HL-60/S4 treated with phorbol 12-myristate 13-acetate at 8.2 ng/mL for 4 days and 3 days (cell line): ENCODE measurements around the gene TEX36.
"Not testable (repeated sequence)": the region's sequence is repeated elsewhere in the genome, so short reads cannot be mapped to it uniquely, and the experiment has no call there.

Experiments
- in situ Hi-C: fragments of 300-500 bp; cut with MboI; formaldehyde crosslinking; loops from 2 replicates; pipeline ENCODE4 v1.15.0; 2022; ENCODE audit warnings: low sequenced_read_pairs

The TEX36 gene

DNA sequence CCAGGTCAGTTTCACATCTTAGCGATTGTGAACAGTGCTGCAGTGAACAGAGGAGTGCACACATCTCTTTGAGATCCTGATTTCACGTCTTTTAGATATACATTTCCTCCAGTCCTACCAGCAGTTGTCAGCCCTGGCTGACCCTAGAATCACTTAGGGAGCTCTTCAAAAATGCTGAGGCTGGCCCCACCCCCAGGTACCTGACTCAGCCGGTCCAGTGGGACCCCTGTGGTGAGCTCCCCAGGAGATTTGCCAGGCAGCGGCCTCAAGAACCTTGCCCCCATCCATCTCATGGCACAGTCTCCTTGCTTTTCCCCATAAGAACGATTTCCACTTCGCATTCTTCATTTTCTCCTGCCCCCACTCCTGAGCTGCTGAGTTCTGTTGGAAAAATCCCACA lies 45.5 kb downstream of the TEX36 start:
- in situ Hi-C loops, result no loop called here

DNA sequence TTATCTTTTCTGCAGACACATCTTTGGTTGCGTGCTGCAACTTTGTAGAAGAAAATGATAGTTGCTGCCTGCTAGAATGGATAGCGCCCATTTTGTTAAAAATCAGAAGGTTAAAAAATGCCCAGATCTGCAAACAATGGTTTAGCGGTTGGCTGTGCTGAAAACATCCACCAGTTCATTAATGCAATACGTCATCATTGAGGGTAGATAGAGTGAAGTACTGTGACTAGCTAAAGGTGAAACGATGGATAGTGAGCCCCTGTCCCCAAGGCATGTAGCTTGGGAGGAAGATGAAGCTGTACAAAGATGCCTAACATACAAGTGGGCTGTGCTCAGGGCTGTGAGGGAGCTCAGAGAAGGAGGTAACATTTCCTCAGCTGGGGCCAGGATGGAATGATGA lies 48.4 kb downstream of the TEX36 start:
- in situ Hi-C loops, result no loop called here

DNA sequence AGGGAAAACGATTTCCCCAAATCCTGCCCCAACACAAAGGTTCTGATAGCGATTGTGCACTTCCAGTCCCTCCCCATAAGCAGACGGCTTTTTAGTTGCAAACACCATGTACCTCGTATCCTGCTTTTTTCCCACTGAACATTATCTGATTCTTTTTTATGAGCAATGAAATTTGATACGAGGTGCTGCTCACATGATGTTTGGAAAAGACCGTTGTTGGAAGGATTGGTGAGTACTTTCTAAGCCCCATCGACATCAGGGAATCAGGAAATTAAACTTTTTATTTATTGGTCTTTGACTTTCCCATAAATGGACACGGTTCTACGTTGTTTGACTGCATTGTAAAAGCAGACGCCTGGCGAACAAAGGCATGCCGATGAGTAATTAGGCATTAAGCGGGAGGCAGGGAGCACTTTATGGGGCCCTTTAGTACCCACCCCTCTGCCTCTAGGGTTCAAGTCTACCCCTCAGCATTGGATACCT lies 49.4 kb downstream of the TEX36 start:
- in situ Hi-C loops, result no loop called here

DNA sequence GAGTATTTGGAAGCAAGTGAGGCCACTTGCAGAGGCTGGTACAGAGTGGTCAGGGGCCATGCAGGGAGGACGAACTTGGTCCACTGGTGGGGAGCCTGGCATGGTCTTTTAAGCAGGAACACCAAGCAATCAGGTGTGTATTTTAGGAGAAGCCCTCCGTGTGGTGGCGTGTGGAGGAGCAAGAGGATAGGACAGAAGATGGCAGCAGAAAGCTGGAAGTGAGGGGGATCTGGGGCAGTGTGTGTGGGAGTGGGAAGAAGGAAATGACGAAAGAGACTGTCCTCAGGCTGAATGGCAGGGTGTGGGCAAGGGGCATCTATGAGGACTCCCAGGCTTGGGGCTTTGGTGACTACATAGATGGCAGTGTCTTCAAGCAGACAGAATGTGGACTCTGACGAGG lies 51.2 kb downstream of the TEX36 start:
- in situ Hi-C loops, result no loop called here

DNA sequence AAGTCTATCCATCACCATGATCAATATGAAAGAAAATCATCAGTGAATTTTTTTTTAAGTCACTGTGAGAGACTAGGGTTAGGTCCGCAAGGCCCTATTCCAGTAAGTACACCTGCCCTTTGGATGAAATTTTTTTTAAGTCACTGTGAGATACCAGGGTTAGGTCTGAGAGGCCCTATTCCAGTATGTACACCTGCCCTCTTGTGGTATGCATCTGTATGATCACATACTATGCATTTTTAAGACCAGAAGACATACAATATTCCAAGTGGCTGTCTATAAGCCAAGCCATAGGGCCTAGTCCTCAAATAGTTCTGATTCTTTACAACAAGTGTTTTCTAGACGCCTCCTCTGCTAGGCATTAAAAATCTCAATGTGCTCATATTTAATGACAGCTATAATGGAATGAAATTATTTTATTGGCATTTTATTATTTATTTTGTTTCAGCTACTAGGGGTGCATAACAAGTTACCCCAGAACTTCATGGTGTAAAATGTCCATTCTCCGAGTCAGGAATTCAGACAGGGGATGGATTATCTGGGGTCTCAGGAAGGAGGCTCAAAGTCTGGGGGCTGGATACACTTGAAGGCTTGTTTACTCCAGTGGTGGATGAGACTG lies 53.1 kb downstream of the TEX36 start:
- in situ Hi-C loops, result no loop called here

DNA sequence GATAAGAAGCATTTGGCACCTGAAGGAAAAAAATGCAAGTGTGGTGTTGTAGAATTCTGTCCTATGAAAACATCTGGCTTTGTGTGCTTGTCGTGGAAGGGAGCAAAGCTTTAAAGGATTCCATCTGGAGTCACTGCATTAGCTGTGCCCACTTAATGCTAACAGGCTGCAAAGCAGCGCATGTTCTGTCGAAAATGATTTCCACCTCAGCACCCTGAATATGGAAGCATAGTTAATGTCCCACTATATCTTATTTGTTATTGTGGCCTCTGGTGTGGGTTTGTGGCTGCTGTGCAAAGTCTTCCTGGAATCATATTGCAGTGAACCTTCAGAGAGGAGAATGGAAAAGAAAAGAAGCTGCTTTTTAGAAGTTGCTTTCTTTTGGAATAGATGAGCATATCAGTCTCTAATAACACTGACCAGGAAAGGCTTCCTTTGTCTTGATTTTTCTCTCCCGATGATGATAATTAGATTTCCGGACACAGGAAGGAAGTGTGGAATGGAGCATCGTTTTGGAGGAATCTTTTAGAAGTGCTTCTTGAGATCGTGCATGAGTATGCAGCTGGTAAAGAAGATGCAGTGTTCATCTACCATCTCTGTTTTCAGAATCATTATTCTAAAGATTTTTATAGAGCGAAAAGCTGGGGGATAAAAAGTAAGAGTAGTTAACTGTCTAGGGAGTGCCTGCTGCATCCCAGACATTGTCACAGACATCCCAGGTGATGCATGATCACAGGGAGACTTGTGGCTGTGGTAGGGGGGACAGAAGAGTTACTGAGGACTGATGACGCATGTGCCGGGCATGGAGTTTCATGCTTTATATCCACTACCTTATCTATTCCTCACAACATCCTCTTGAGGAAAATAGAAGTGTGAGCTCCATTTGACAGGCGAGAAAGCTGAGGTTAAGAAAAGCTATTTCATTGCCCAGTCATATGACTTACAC lies 54.6 kb downstream of the TEX36 start:
- in situ Hi-C loops, result no loop called here

DNA sequence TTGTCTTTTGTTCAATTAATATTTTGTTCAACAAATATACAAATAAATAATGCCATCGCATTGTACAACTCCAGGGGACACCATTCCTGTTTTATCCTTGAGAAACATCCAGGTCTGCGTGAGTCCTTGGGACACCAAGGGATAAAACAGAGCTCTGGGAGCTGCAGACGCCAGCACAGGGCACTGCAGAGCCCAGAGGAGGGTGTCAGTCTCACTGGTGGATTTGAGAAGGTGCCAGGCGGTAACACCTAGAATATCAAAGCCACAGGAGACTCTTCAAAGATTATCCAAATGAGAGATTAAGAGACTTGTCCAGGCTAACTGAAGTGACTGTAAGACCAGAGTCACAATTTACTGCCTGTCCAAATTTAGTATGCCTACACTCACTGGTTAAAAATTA lies 55.3 kb downstream of the TEX36 start:
- in situ Hi-C loops, result no loop called here

DNA sequence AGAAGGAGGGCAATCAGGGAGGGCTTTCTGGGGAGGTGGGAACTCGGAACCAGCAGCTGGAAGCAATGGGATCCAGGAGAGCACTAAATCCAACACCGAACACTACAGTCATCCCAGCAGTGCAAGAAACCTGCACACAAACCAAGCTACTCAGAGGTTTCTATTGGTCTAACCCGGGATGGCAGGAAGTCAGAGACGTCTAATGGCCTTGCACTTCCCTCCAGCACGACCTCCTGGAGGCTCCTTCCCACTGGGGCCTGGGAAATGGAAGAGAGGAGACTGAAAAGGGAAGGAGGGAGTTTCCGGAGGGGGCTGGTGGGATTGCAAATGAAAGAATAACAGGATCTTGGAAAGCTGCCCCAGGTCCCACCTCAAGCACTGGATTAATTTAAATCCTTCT lies 56.3 kb downstream of the TEX36 start:
- in situ Hi-C loops, result no loop called here

DNA sequence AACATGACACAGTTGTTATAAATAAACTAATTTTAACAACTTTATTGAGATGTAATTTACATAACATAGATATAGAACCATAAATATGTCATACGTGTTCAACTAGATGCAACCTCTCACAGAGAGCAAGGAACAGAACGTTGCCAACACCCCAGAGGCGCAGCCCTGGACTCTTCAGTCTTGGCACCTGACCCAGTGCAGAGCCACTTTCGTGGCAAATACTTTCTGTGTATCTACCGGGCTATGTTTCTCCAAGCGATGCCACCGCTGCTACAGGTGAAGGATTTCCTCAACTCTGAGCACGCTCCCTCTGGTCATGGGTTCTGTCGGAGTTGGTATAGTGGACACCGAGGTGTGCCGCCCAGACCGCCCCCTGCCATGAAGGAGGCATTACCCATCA lies 57.4 kb downstream of the TEX36 start:
- in situ Hi-C loops, result no loop called here

DNA sequence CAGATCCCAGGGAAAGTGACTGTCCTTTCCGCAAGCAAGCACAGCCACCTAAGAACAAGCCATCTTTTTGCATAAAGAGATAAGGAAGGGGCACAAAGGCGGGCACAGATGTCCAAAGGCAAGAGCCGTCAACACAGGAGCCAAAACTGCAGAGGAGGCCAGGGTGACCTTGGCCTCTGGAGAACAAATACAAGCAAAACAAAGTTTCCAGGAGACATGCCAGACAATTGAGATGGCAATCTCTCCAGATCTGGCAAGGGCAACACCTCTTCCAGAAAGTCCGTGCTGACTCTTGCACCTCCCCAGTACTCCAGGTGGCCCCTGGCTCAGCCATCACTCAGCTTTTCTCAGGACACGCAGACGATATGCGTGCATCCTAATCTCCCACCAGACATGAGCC lies 58.2 kb downstream of the TEX36 start:
- in situ Hi-C loops, result no loop called here

DNA sequence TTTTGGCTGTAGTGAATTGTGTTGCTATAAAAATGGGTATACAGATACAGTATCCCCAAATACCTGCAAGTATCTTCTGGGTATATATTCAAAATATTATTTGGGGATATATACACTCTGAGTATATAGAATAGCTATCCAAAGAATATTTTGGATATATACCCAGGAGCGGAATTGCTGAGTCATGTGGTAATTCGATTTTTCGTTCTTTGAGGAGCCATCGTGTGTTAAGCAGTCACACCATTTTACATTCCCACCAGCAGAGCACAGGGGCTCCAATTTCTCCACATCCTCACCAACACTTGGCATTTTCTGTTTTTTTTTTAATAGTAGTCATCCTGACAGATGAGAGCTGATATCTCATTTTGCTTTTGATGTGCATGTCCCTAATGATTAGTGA lies 61.9 kb downstream of the TEX36 start:
- in situ Hi-C loops, result no loop called here

DNA sequence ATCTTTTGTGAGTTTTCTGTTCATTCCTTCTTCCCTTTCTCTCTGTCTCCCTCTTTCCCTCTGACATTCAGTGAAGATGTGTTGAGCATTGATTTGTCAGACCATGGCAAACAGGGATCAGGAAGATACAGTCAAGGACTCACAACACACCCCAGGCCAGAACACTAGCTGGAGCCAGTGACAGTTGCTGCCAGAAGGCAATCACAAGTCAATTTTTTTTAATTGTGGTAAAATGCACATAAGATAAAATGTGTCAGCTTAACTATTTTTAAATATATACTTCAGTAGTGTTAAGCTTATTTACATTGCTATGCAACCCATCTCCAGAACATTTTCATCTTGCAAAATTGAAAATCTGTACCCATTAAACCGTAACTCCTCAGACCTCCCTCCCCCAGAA lies 62.6 kb downstream of the TEX36 start:
- in situ Hi-C loops, result no loop called here

DNA sequence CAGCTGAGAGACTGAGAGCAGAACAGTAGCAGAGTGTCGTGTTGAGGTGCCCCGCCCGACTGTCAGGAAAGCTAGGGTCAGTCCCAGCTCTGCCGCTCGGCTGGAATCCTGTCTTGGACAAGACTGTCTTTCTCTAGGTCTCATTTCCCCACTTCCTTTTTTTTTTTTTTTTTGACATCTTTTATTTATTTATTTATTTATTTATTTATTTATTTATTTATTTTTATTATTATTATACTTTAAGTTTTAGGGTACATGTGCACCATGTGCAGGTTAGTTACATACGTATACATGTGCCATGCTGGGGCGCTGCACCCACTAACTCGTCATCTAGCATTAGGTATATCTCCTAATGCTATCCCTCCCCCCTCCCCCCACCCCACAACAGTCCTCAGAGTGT lies 69.9 kb downstream of the TEX36 start:
- in situ Hi-C loops, result not testable (repeated sequence)

DNA sequence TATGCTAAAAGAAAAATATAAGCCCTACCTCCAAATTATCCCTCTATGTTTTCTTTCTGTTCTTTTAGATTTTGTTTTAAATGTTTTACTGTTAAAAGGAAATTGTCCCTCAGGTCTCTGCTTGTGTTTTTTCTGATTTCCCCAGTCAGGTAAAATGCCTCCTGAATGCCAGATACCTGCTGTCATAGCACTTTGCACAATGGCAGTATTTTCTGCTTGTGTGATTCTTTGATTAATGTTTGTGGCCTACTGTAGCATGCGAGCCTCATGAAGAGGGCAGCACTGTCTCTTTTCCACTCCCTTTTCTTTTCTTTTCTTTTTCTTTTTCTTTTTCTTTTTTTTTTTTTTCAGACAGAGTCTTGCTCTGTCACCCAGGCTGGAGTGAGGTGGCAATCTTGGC lies 71.2 kb downstream of the TEX36 start:
- in situ Hi-C loops, result no loop called here

DNA sequence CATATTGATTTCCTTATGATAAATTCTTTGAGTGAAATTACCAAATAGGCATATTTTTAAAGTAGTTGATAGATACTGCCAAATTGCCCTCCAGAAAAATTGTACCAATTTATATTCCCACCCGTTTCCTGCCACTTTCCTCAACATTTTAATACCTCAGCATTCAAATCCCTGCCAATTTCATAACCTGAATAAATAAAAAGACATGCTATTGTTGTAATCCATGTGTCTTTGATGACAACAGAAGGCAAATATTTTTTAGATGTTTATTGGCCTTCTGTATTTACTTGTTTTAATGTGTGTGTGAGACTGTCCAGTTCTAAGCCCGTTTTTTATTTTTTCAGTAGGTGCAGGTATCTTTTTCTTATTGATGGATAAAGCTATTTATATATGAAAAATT lies 71.7 kb downstream of the TEX36 start:
- in situ Hi-C loops, result no loop called here

DNA sequence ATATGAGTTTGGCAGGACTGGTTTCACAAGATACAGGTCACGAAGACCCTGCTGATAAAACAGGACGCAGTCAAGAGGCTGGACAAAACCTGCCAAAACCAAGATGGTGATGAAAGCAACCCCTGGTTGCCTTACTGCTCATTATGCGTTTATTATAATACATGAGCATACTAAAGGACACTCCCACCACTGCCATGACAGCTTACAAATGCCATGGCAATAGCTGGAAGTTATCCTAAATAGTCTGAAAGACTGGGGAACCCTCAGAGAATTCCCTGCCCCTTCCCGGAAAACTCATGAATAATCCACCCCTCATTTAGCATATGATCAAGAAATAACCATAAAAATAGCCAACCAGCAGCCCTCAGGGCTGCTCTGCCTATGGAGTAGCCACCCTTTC lies 73.1 kb downstream of the TEX36 start:
- in situ Hi-C loops, result no loop called here

DNA sequence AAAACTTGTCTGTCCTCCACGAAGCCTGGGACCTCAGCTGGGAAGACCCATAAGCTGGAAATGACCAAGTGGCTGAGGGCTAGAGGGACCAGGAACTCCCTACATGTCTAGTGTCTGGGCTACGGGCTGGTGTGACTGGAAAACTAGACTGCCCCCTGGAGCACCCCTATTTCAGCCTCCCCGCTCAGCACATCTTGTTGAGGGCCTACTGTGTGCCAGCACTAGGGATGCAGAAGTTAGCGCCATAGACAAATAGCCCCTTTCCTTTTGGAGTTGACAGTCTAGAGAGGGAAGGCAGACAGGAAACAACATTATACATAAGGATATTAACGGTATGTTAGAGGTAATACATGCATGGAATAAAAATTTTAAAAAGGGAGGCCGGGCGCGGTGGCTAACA lies 74.5 kb downstream of the TEX36 start:
- in situ Hi-C loops, result no loop called here

DNA sequence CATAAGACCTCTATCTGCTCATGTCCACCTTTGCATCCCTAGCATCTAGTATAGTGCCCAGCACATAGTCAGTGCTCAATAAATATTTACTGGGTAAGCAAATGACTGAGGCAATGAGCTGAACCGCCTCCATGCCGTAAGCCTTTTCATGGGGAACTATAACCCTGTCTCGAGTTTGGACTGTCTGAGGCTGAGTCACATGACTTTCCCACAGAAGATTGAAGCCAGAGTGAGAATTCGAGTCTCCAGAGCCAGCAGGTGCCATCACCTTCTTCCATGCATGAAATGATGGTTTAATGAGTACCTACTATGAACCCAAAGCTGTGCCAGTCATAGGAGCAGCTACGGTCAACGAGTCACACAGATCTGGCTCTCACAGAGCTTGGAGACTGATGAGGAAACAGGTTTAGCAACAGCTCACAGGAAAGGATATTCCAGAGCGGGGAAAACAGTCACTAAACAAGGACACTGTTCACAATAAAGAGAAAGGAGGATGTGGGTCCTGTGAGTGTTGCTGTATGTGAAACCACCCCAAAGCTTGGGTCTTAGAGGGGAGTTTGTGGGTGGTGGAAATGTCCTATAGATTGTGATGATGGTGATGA lies 75.2 kb downstream of the TEX36 start:
- in situ Hi-C loops, result no loop called here

DNA sequence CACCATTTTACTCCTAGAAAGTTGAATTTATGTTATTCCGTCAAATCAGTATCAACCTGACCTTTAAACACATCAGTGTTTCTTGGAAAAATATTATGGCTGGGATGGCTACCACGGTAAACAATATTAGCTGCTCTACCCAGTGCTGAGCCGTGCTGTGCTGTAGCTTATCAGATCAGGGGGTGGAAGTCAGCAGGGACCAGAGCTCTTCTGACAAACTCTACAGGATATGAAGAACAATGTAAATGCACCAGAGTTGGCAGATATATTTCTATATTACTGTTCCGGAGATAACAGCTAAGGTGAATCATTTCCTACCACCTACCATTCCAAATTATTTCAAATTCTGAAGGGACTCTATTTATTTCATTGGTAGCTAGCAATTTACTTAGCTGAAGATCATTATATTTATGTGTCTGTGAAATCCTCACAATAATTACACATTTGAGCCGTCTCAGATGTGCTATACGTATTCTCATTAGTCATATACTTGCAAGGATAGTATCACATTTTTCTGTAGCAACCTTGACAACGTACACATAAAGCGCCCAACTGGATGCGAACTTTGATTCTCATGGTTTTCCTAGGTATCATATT lies 76.5 kb downstream of the TEX36 start:
- in situ Hi-C loops, result no loop called here
